MM.1S (cell line): ENCODE measurements around the gene HPGDS.

Source experiments
- CTCF ChIP-seq: fragments of 300-600 bp; sonication (generic); IDR thresholded peaks from 2 replicates; pipeline ENCODE4 v1.5.1; 2016; ENCODE audit warnings: antibody characterized with exemption, low read length, mixed read lengths
- EZH2 ChIP-seq: fragments of 300-600 bp; sonication (generic); optimal IDR thresholded peaks from 2 replicates; pipeline ENCODE3; 2017; ENCODE audit warnings: low read depth, mild to moderate bottlenecking, antibody characterized with exemption, low read length, mixed read lengths
- EZH2phosphoT487 ChIP-seq: fragments of 300-600 bp; sonication (generic); IDR thresholded peaks from 2 replicates; pipeline ENCODE4 v1.6.1; 2018; ENCODE audit warnings: antibody characterized with exemption, low read length

GRCh38 chr4:94345969-94346368, 3.3 kb upstream of the HPGDS start:
- TF ChIP-seq CTCF (no peak), EZH2 (no peak), EZH2phosphoT487 (no peak)
